Endothelial cell of umbilical vein (primary cell): ENCODE data around the gene RTL3. TPM values are rescaled to one million over a fixed set of nuclear protein-coding genes. Genes with fewer than 3 reads are reported as not detected.

Experiments
- BruUV-seq: library from RNA; stranded (reverse); fragments of 400-500 nt; replicated peaks from 2 replicates; lab custom pipeline; 2021; lab: Mats Ljungman, UMichigan
- CTCF ChIA-PET: fragments of 300-600, 350-600 bp; sonication (Branson Sonifier 250); formaldehyde crosslinking; loops from one replicate; lab custom pipeline; 2021; ENCODE audit warnings: antibody characterized with exemption, inconsistent platforms; lab: Charles Lee
- POLR2A ChIA-PET: fragments of 300-600, 350-600 bp; sonication (Branson Sonifier 250); formaldehyde crosslinking; loops from one replicate; lab custom pipeline; 2021; ENCODE audit warnings: antibody characterized with exemption, inconsistent platforms; lab: Charles Lee
- DNase-seq: peaks from one replicate; pipeline ENCODE4 v3.0.0-alpha.2; 2011; ENCODE audit warnings: low read depth, low spot score
- FAIRE-seq: peaks from 2 replicates; lab custom pipeline; 2011; peaks lifted over from hg19 to GRCh38; lab: Jason Lieb, UNC
- H2AFZ ChIP-seq: 2 replicates; pipeline ENCODE4 v1.6.0; 2012; ENCODE audit warnings: low read depth, low read length, control low read depth, inconsistent platforms
- H3K27ac ChIP-seq: 2 replicates; pipeline ENCODE4 v1.5.1; 2011; ENCODE audit warnings: low read depth, mild to moderate bottlenecking, control low read depth, low read length, moderate library complexity; ENCODE audit not compliant: insufficient read depth
- H3K27me3 ChIP-seq, 2 experiments: 2 replicates each; pipeline versions ENCODE4 v1.6.0 to v1.6.1; 2011; ENCODE audit warnings: low read length in 2 of 2, mixed read lengths in 1 of 2; ENCODE audit not compliant: control insufficient read depth in 2 of 2, insufficient read depth in 2 of 2
- H3K36me3 ChIP-seq, 2 experiments: 2 replicates in 1 of 2; 3 replicates in 1 of 2; pipeline ENCODE4 v1.5.1; 2011; ENCODE audit warnings: low read length in 2 of 2, mild to moderate bottlenecking in 1 of 2, moderate library complexity in 1 of 2; ENCODE audit not compliant: control insufficient read depth in 2 of 2, insufficient read depth in 2 of 2; ENCODE audit errors: extremely low read depth in 1 of 2
- H3K4me1 ChIP-seq: 3 replicates; pipeline ENCODE4 v1.5.1; 2011; ENCODE audit warnings: mild to moderate bottlenecking, low read length; ENCODE audit not compliant: control insufficient read depth, insufficient read depth; ENCODE audit errors: extremely low read depth
- H3K4me2 ChIP-seq: 2 replicates; pipeline ENCODE4 v1.6.1; 2011; ENCODE audit warnings: low read length, control low read depth, mixed read lengths; ENCODE audit not compliant: insufficient read depth
- H3K4me3 ChIP-seq, 3 experiments: fragments of 200-600 bp in 1 of 3; sonication (generic), shearing (Covaris generic) in 1 of 3; replicated peaks in 1 of 3; 2 replicates each; pipeline ENCODE4 v1.5.1; 2011 to 2016; ENCODE audit warnings: control low read depth in 3 of 3, low read length in 3 of 3, mild to moderate bottlenecking in 2 of 3, inconsistent platforms in 1 of 3, low read depth in 1 of 3, moderate library complexity in 1 of 3; ENCODE audit not compliant: insufficient read depth in 1 of 3
- H3K79me2 ChIP-seq: 2 replicates; pipeline ENCODE4 v1.6.0; 2012; ENCODE audit warnings: low read length, inconsistent platforms; ENCODE audit not compliant: control insufficient read depth, insufficient read depth
- H3K9ac ChIP-seq: replicated peaks from 2 replicates; pipeline ENCODE3; 2011; ENCODE audit warnings: low read length, control low read depth; ENCODE audit not compliant: insufficient read depth; ENCODE audit errors: extremely low read depth
- H3K9me1 ChIP-seq: replicated peaks from 3 replicates; pipeline ENCODE4 v1.6.0; 2011; ENCODE audit warnings: mild to moderate bottlenecking, low read length; ENCODE audit not compliant: control insufficient read depth, insufficient read depth; ENCODE audit errors: extremely low read depth
- H3K9me3 ChIP-seq: replicated peaks from 2 replicates; pipeline ENCODE4 v1.5.1; 2012; ENCODE audit warnings: low read length, inconsistent platforms; ENCODE audit not compliant: control insufficient read depth, insufficient read depth
- H4K20me1 ChIP-seq: replicated peaks from 2 replicates; pipeline ENCODE3; 2011; ENCODE audit warnings: mild to moderate bottlenecking, low read length; ENCODE audit not compliant: control insufficient read depth, insufficient read depth; ENCODE audit errors: extremely low read depth
- CTCF ChIP-seq, 2 donors: IDR thresholded peaks; 1 replicate in 1 of 2; 2 replicates in 1 of 2; pipeline ENCODE4 v1.5.1; 2011; ENCODE audit warnings: low read length in 2 of 2, mild to moderate bottlenecking in 2 of 2, moderate library complexity in 2 of 2, control low read depth in 1 of 2, inconsistent platforms in 1 of 2, low read depth in 1 of 2; ENCODE audit not compliant: insufficient read depth in 1 of 2; ENCODE audit errors: extremely low read depth in 1 of 2
- EZH2 ChIP-seq: IDR thresholded peaks from 2 replicates; pipeline ENCODE4 v1.6.1; 2012; ENCODE audit warnings: borderline replicate concordance, low read depth, mild to moderate bottlenecking, moderate library complexity, low read length, inconsistent platforms; ENCODE audit not compliant: severe bottlenecking
- FOS ChIP-seq: IDR thresholded peaks from 2 replicates; pipeline ENCODE4 v1.6.1; 2011; ENCODE audit warnings: mild to moderate bottlenecking, low read length, moderate library complexity, borderline replicate concordance; ENCODE audit not compliant: insufficient read depth
- GATA2 ChIP-seq: IDR thresholded peaks from 2 replicates; pipeline ENCODE4 v1.7.0; 2011; ENCODE audit warnings: low read depth, mild to moderate bottlenecking, moderate library complexity, mixed read lengths, low read length; ENCODE audit not compliant: insufficient read length, insufficient read depth
- JUN ChIP-seq: IDR thresholded peaks from 2 replicates; pipeline ENCODE4 v1.6.1; 2011; ENCODE audit warnings: borderline replicate concordance, low read depth; ENCODE audit not compliant: insufficient read length, insufficient read depth
- MAX ChIP-seq: IDR thresholded peaks from 2 replicates; pipeline ENCODE4 v1.6.1; 2011; ENCODE audit not compliant: insufficient read depth, insufficient read length
- MYC ChIP-seq: IDR thresholded peaks from one replicate; pipeline ENCODE4 v1.6.1; 2011; ENCODE audit warnings: mild to moderate bottlenecking, low read depth, low read length
- POLR2A ChIP-seq: IDR thresholded peaks from 2 replicates; pipeline ENCODE4 v1.6.1; 2012; ENCODE audit warnings: low read depth, mild to moderate bottlenecking, control low read depth, low read length
- POLR2AphosphoS5 ChIP-seq: IDR thresholded peaks from 2 replicates; pipeline ENCODE4 v1.6.1; 2012; ENCODE audit warnings: low read depth, mild to moderate bottlenecking, control low read depth, low read length, moderate library complexity; ENCODE audit not compliant: insufficient read depth
- dilution Hi-C: fragments of 300-500 bp; cut with MboI; formaldehyde crosslinking; loops from one replicate; pipeline ENCODE4 v1.15.0; 2019; ENCODE audit warnings: low sequenced_read_pairs; ENCODE audit not compliant: extremely low pct_ligation_motif_present
- intact Hi-C: fragments of 100-400 bp; cut with micrococcal nuclease; formaldehyde crosslinking; loops from one replicate; pipeline ENCODE4 v1.10.0; 2022
- polyA plus RNA-seq, 4 experiments: library from polyadenylated mRNA; depleted of rRNA in 3 of 4; stranded (reverse) in 3 of 4; unstranded in 1 of 4; fragments of >200 nt; gene quantifications; 2 replicates each; pipeline versions ENCODE4 v1.2.1 to v1.2.3, GENCODE V29; 2011 to 2012; ENCODE audit warnings: missing spikeins in 1 of 4
- total RNA-seq: library from RNA; stranded (reverse); gene quantifications from 2 replicates; pipeline ENCODE4 v1.2.3, GENCODE V29; 2021

RTL3 gene
- total and polyA plus RNA-seq, 2 donors (not counting 3 experiments of a cell fraction or from before 2014, with no cell fraction given): 0.04 TPM; not detected in 1

- no peak overlapping the region for H3K4me2 ChIP-seq
- H3K27ac ChIP-seq: no peak overlapping the region
- TF ChIP-seq CTCF (IDR thresholded peaks at IDR 0.05; ENCODE audit: extremely low read depth in 1 of 2, insufficient read depth in 1 of 2, low read depth in 1 of 2, low read length in 2 of 2) (peak; percentile 24 to 40), GATA2 (no peak)
- H3K4me1 ChIP-seq: no peaks in the 10 kb centered on the region
- no peaks in the 10 kb centered on the region for H3K9me1 ChIP-seq
- DNase-seq (peak; percentile 33), FAIRE-seq (peak; percentile 83)
- no peaks in the 10 kb centered on the region for H3K27me3 ChIP-seq
- no peaks in the 10 kb centered on the region for H4K20me1 ChIP-seq
- ChIA-PET POLR2A (no interaction called here), CTCF (interaction anchor here (0.7 to 3.1 kb wide), 9 partner anchors 8 to 742 kb away, joined by 3 to 32 read pairs (median 4); no protein-coding TSS in a partner anchor)
- BruUV-seq: no TSS peak
- H3K9me3 ChIP-seq: no peaks in the 10 kb centered on the region
- intact Hi-C loops: loop anchor here (1.0 kb wide), 2 partner anchors 112 to 153 kb away; no protein-coding TSS in a partner anchor
- dilution Hi-C loops: no loop called here
- no peak overlapping the region for H2AFZ ChIP-seq
- H3K4me3 ChIP-seq: no peak overlapping the region
- no peak overlapping the region for H3K9ac ChIP-seq
- no peaks in the 10 kb centered on the region for H3K79me2 ChIP-seq
- no peaks in the 10 kb centered on the region for H3K36me3 ChIP-seq
These were observed 49.1 kb upstream of the RTL3 start for GRCh38 chrX:78708262-78708661.

GRCh38 chrX:78706071-78706470, 46.9 kb upstream of the RTL3 start:
- no TSS peak for BruUV-seq
- H3K27me3 ChIP-seq: no peaks in the 10 kb centered on the region
- ChIA-PET POLR2A (no interaction called here), CTCF (no interaction called here)
- no peaks in the 10 kb centered on the region for H3K4me1 ChIP-seq
- TF ChIP-seq MYC: no peak
- no peak for TF ChIP-seq MAX
- no peak for TF ChIP-seq GATA2
- no peak for TF ChIP-seq POLR2AphosphoS5
- TF ChIP-seq JUN: no peak
- no peak for TF ChIP-seq EZH2
- no peak for TF ChIP-seq POLR2A
- TF ChIP-seq CTCF (IDR thresholded peaks at IDR 0.05; ENCODE audit: extremely low read depth in 1 of 2, insufficient read depth in 1 of 2, low read depth in 1 of 2, low read length in 2 of 2): no peak
- TF ChIP-seq FOS: no peak
- intact Hi-C loops: no loop called here
- H3K4me2 ChIP-seq: no peak overlapping the region
- no peaks in the 10 kb centered on the region for H3K9me1 ChIP-seq
- no peak overlapping the region for H2AFZ ChIP-seq
- no peak overlapping the region for H3K9ac ChIP-seq
- no peak overlapping the region for H3K27ac ChIP-seq
- H3K79me2 ChIP-seq: no peaks in the 10 kb centered on the region
- no peaks in the 10 kb centered on the region for H3K36me3 ChIP-seq
- FAIRE-seq (no peak), DNase-seq (no peak)
- H3K4me3 ChIP-seq: no peak overlapping the region
- dilution Hi-C loops: no loop called here
- no peaks in the 10 kb centered on the region for H3K9me3 ChIP-seq
- no peaks in the 10 kb centered on the region for H4K20me1 ChIP-seq
